Inflammatory macrophage (primary cell): ENCODE results near the gene TMEM260.
"Not testable (repeated sequence)": the region's sequence is repeated elsewhere in the genome, so short reads cannot be mapped to it uniquely, and the experiment has no call there.

ENCODE experiments used
- DNase-seq, 2 donors: peaks; one replicate each; pipeline ENCODE4 v3.0.0-alpha.2; 2020 to 2022

TMEM260 gene

GRCh38 chr14:56603648-56604047 is 24.1 kb downstream of the TMEM260 start:
- DNase-seq, result no peak

- DNase-seq, result no peak
Measured at GRCh38 chr14:56608689-56609088, 29.1 kb downstream of the TMEM260 start.

- not testable (repeated sequence) for DNase-seq
Measured at GRCh38 chr14:56611663-56612062, 32.1 kb downstream of the TMEM260 start.

- no peak for DNase-seq
Measured at GRCh38 chr14:56617084-56617483, 37.5 kb downstream of the TMEM260 start.

GRCh38 chr14:56630707-56631106 is 51.1 kb downstream of the TMEM260 start:
- DNase-seq, result no peak

GRCh38 chr14:56632195-56632594 is 52.6 kb downstream of the TMEM260 start:
- no peak for DNase-seq

GRCh38 chr14:56633544-56633943 is 53.9 kb downstream of the TMEM260 start:
- no peak for DNase-seq

- no peak for DNase-seq
Measured at GRCh38 chr14:56635041-56635440, 55.4 kb downstream of the TMEM260 start.

GRCh38 chr14:56647493-56647892 is 67.9 kb downstream of the TMEM260 start:
- DNase-seq, result no peak

GRCh38 chr14:56648508-56649301 is 69.1 kb downstream of the TMEM260 start:
- DNase-seq, result no peak

- DNase-seq, result no peak
Measured at GRCh38 chr14:56649382-56649781, 69.8 kb downstream of the TMEM260 start.

- DNase-seq, result no peak
Measured at GRCh38 chr14:56650048-56650447, 70.5 kb downstream of the TMEM260 start.

GRCh38 chr14:56650979-56651378 is 71.4 kb downstream of the TMEM260 start:
- DNase-seq, result no peak

GRCh38 chr14:56657604-56658003 is 78.0 kb downstream of the TMEM260 start:
- no peak for DNase-seq

- no peak for DNase-seq
Measured at GRCh38 chr14:56659378-56659777, 79.8 kb downstream of the TMEM260 start.

GRCh38 chr14:56659964-56660551 is 80.5 kb downstream of the TMEM260 start:
- DNase-seq, result peak; percentile 2 to 5

- DNase-seq, result no peak
Measured at GRCh38 chr14:56660677-56661389, 81.2 kb downstream of the TMEM260 start.

GRCh38 chr14:56661478-56661877 is 81.9 kb downstream of the TMEM260 start:
- no peak for DNase-seq

GRCh38 chr14:56664811-56665421 is 85.3 kb downstream of the TMEM260 start:
- no peak for DNase-seq

- DNase-seq, result no peak
Measured at GRCh38 chr14:56666294-56666693, 86.7 kb downstream of the TMEM260 start.

GRCh38 chr14:56666716-56667115 is 87.1 kb downstream of the TMEM260 start:
- no peak for DNase-seq

- not testable (repeated sequence) for DNase-seq
Measured at GRCh38 chr14:56667290-56667689, 87.7 kb downstream of the TMEM260 start.

- DNase-seq, result no peak
Measured at GRCh38 chr14:56676042-56676441, 96.4 kb downstream of the TMEM260 start.
